Lung (tissue), 12 donors: ENCODE results near the gene MRPS6. TPM values are rescaled to one million over a fixed set of nuclear protein-coding genes. Genes with fewer than 3 reads are reported as not detected.
A peak's percentile ranks its signal among the peaks of the same experiment; 100 is the strongest.

ENCODE experiments used
- ATAC-seq: fragments of 200-7000 bp; cut with Tn5 transposase; one replicate; pipeline ENCODE4 v1.9.1; 2020; ENCODE audit warnings: moderate number of reproducible peaks; ENCODE audit not compliant: insufficient read depth, low FRiP score
- DNase-seq, 3 donors: peaks; one replicate each; pipeline ENCODE4 v3.0.0-alpha.2; 2013 to 2017
- H3K27ac ChIP-seq, 2 donors: one replicate each; pipeline ENCODE4 v1.5.1; 2013; ENCODE audit warnings: mild to moderate bottlenecking in 2 of 2, moderate library complexity in 2 of 2, control low read depth in 1 of 2, inconsistent platforms in 1 of 2, low read depth in 1 of 2, low read length in 1 of 2
- H3K27me3 ChIP-seq, 3 donors: one replicate each; pipeline ENCODE4 v1.5.1; 2013; ENCODE audit warnings: low read length in 2 of 3; ENCODE audit not compliant: control insufficient read depth in 3 of 3, insufficient read depth in 3 of 3
- H3K36me3 ChIP-seq, 4 donors: one replicate each; pipeline ENCODE4 v1.5.1; 2013; ENCODE audit warnings: low read length in 4 of 4, mild to moderate bottlenecking in 1 of 4, moderate library complexity in 1 of 4; ENCODE audit not compliant: control insufficient read depth in 4 of 4, insufficient read depth in 4 of 4
- H3K4me1 ChIP-seq, 5 donors: one replicate each; pipeline ENCODE4 v1.5.1; 2013; ENCODE audit warnings: low read length in 5 of 5, mild to moderate bottlenecking in 2 of 5, moderate library complexity in 1 of 5; ENCODE audit not compliant: control insufficient read depth in 5 of 5, insufficient read depth in 5 of 5
- H3K4me3 ChIP-seq: one replicate; pipeline ENCODE4 v1.5.1; 2013; ENCODE audit warnings: mild to moderate bottlenecking, control low read depth, moderate library complexity
- H3K9ac ChIP-seq, 2 donors: one replicate each; pipeline ENCODE4 v1.5.1; 2013; ENCODE audit warnings: low read length in 2 of 2, control low read depth in 1 of 2; ENCODE audit not compliant: insufficient read depth in 1 of 2
- H3K9me3 ChIP-seq, 4 donors: one replicate each; pipeline ENCODE4 v1.5.1; 2013; ENCODE audit warnings: low read length in 3 of 4, mild to moderate bottlenecking in 1 of 4, moderate library complexity in 1 of 4; ENCODE audit not compliant: control insufficient read depth in 4 of 4, insufficient read depth in 3 of 4
- CTCF ChIP-seq: IDR thresholded peaks from 2 replicates; pipeline ENCODE4 v1.5.1; 2012; ENCODE audit warnings: mild to moderate bottlenecking; ENCODE audit errors: control extremely low read depth, extremely low read depth
- WGBS, 2 donors: extraction: QIAGEN DNeasy Blood & Tissue Kit; methylation state at CpG; one replicate each; pipeline ENCODE4 v1.1.7; 2013; 5-methylcytosine and 5-hydroxymethylcytosine counted together
- polyA plus RNA-seq, 2 donors: library from polyadenylated mRNA; stranded (reverse); fragments of 200-250 nt; gene quantifications; one replicate each; pipeline ENCODE4 v1.2.1, GENCODE V29; 2013
- total RNA-seq, 2 donors: library from RNA; depleted of rRNA in 1 of 2; stranded (reverse); fragments of >200 nt in 1 of 2; gene quantifications; one replicate each; pipeline ENCODE4 v1.2.1, GENCODE V29; 2014 to 2021
- donor health status: control.
- donor health status: control.
- donor health status: Bipolar disorder and iron deficiency.
- donor health status: healthy.
- donor health status: DM: yes; HTN: yes; CAD: no.

Gene MRPS6
- total and polyA plus RNA-seq, 4 donors = 28.4 to 73.9 (median 37.1) TPM

GRCh38 chr21:34128674-34129038 lies 55.3 kb downstream of the MRPS6 start:
- DNase-seq (peak in 1 of 3 donors; percentile 9), ATAC-seq (no peak)
- H3K4me1 ChIP-seq = peaks cover 12 to 32% (median 23%) of the 10 kb centered on the region in 5 donors
- H3K4me3 ChIP-seq = no peak overlapping the region
- H3K27ac ChIP-seq = peak overlapping the region; percentile 75 to 89
- 67 to 90% methylated on average over 3 of the region's 3 CpGs for WGBS, 2 donors
- H3K9me3 ChIP-seq = no peaks in the 10 kb centered on the region
- H3K27me3 ChIP-seq = no peaks in the 10 kb centered on the region
- H3K9ac ChIP-seq = no peak overlapping the region
- no peak for TF ChIP-seq CTCF
- peaks cover 5 to 12% (median 9%) of the 10 kb centered on the region in 4 donors for H3K36me3 ChIP-seq

GRCh38 chr21:34129039-34129891 lies 55.9 kb downstream of the MRPS6 start:
- DNase-seq = peak; percentile 80 to 92 (median 90)

GRCh38 chr21:34129901-34130715 lies 56.7 kb downstream of the MRPS6 start:
- H3K4me3 ChIP-seq = no peak overlapping the region
- peaks cover 12 to 32% (median 23%) of the 10 kb centered on the region in 5 donors for H3K4me1 ChIP-seq
- DNase-seq = peak in 1 of 3 donors; percentile 38

More at GRCh38 chr21:34129039-34129891, 55.9 kb downstream of the MRPS6 start:
- H3K36me3 ChIP-seq = peaks cover 5 to 12% (median 9%) of the 10 kb centered on the region in 4 donors
- no peaks in the 10 kb centered on the region for H3K9me3 ChIP-seq
- no peaks in the 10 kb centered on the region for H3K27me3 ChIP-seq
- H3K27ac ChIP-seq = peak overlapping the region; percentile 84 to 89
- peak; percentile 58 for ATAC-seq
- peaks cover 12 to 32% (median 23%) of the 10 kb centered on the region in 5 donors for H3K4me1 ChIP-seq
- H3K9ac ChIP-seq = peak overlapping the region in 1 of 2 donors; percentile 48
- 44 to 64% methylated on average over 17 of the region's 17 CpGs for WGBS, 2 donors
- H3K4me3 ChIP-seq = no peak overlapping the region
- TF ChIP-seq CTCF = no peak

More at GRCh38 chr21:34129901-34130715, 56.7 kb downstream of the MRPS6 start:
- peak overlapping the region; percentile 84 to 89 for H3K27ac ChIP-seq
- no peak overlapping the region for H3K9ac ChIP-seq
- no peaks in the 10 kb centered on the region for H3K9me3 ChIP-seq
- 50 to 77% methylated on average over 5 of the region's 5 CpGs for WGBS, 2 donors
- H3K27me3 ChIP-seq = no peaks in the 10 kb centered on the region
- no peak for ATAC-seq
- peaks cover 5 to 11% (median 9%) of the 10 kb centered on the region in 4 donors for H3K36me3 ChIP-seq
- TF ChIP-seq CTCF = no peak
